HG02943 (cell line): ENCODE data around the gene ZBTB7C.

Experiments used
- ATAC-seq: cut with Tn5 transposase; IDR thresholded peaks from one replicate; pipeline ENCODE4 v1.9.1; 2021; ENCODE audit warnings: mild to moderate bottlenecking, low read depth, moderate library complexity; ENCODE audit not compliant: unreplicated experiment

Gene ZBTB7C

DNA sequence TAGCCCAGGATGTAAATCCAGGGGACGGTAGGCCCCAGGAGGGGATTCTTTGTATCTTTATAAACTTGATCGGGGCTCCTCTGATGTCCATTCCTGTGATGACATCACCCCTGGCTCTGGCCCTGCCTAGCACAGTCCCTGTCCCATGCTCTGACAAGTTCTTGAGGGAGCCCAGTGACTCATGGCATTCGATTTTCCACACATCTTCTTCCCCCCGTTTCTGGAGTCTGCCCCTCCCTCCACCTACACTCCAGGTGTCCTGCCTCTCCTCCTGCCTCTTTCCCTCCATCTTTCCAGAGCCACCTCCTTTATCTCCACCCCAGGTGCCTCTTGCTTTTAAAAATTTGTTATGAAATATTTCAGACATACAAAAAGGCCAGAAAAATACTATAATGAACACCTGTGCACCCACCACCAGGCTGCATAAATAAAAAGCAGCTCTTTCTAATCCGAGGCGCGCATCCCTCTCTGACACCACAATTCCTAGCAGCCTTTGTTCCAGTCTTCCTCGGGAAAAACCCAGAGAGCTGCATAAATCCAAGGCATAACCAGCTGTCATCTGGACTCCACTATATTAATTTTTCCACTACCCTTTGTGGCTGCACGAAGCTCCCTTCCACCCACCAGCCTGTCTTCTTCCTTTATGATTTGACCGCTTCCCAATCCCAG, 207.7 kb downstream of the ZBTB7C start:
- no peak for ATAC-seq

DNA sequence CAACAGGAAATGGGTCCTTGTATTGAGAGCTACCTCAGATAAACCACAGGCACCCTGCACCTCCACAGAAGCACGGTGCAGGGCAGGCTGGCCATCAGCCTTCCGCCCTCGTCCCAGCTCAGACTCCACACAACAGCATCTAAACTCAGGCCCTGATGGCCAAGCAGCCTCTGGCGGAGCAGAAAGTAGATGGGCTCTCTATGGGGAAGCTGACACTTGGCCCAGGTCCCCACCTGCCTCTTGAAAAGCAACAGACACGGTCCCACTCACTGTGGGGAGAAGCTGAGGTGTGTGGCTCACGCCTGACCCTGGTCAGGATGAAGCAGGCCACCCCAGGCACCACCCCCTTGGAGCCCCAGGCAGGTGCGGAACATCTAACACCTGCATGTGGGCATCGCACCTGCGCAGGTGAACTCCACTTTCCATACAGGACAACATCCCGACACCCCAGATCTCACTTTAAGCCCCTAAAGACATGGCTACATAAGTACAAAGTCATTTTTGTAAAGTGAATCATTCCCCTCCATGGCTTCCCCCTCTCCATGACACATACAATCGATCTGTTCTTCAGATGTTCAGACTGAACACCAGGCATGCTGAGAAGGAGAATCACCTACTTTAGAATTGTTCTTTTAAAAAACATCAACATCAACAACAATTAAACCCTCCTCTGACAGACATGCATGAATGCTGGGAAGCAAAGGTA, 208.4 kb downstream of the ZBTB7C start:
- ATAC-seq = no peak

- ATAC-seq = no peak
Observed at GRCh38 chr18:48199399-48199798, 209.8 kb downstream of the ZBTB7C start.

DNA sequence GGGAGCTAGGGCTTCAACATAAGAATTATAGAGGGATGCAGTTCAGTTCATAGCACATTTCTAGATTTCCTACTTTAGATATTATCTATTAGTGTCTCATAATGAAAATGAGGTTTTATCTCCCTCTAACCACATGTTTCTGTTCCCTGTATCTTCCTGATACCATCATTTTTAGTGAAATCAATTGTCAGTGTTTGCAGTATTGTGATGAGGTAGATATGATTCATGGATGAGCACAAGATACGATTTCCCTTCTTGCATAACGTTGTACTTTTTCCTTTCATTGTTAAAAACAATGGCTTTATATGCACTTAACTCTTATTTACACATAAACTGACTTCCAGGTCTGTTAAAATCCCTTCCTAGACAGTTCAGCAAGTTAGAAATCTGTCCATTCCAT, 211.4 kb downstream of the ZBTB7C start:
- no peak for ATAC-seq

GRCh38 chr18:48195787-48196186, 213.4 kb downstream of the ZBTB7C start:
- ATAC-seq = no peak

DNA sequence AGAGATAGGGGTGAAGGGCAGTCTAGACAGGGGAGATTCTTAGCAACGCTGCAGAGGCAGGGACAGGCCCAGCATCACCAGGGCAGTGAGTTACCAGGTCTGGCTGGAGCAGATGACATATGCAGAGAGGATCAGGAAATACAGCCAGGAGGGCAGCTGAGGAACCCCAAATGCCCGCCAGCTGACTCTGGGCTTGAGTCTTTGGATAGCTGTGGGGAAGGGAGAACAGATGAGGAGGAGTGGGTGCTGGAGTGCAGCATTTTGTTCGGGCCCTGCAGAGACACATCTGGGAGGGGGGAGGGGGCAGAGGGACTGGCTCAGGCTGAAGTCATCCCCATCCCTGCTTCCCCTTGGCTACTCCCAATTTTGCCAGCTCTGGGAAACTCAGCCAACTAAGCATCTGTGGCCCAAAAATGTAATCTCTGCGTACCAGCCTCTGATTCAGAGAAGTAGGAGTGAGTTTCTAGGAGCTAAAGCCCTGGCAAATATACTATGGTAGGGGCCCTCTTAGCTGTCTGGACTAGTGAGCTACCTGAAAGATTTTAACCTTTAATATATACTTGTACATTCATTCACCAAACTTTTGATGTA, 214.5 kb downstream of the ZBTB7C start:
- no peak for ATAC-seq

GRCh38 chr18:48193521-48194492, 215.4 kb downstream of the ZBTB7C start:
- no peak for ATAC-seq

- no peak for ATAC-seq
Observed at GRCh38 chr18:48192542-48192941, 216.6 kb downstream of the ZBTB7C start.

GRCh38 chr18:48191494-48191893, 217.7 kb downstream of the ZBTB7C start:
- no peak for ATAC-seq

DNA sequence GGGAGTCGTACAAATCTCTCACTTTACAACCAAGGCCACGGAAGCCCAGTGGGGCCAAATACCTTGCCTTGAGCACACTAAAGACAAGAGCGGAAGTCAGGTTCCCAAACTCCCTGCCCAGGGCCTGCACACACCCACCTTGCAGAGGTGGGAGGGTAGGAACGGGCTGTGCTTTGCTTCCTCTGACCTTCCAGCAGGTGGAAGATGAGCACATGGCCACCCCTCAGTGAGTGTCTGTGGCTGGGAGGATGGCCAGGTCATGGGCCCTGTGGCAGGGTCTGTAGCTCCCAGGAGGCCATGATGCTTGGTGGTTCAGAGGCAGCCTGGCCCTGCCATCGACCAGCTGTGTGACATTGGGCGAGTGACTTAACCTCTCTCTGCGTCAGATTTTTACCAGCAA, 218.2 kb downstream of the ZBTB7C start:
- ATAC-seq = no peak

GRCh38 chr18:48188609-48189008, 220.6 kb downstream of the ZBTB7C start:
- no peak for ATAC-seq

DNA sequence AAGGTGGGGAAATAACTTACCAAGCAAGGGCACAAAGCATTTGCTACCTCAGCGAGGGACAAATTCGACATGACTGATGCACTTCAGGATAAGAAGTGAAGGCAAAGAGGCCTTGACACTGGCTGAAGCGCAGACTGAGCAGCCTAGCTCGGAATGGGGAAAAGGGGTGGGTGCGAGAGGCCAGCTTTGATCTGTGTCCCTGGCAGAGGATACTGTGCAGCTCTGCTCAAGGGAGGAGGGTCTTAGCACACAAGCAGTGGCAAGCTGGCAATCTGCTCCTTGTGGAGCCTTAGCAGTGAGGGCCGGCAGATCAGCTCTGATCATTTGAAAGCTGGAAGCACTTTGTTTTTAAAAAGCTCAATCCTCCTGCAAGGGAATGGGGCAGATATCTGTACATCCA, 222.3 kb downstream of the ZBTB7C start:
- ATAC-seq = no peak

GRCh38 chr18:48186131-48186766, 222.9 kb downstream of the ZBTB7C start:
- no peak for ATAC-seq

- no peak for ATAC-seq
Observed at GRCh38 chr18:48184118-48184517, 225.1 kb downstream of the ZBTB7C start.

DNA sequence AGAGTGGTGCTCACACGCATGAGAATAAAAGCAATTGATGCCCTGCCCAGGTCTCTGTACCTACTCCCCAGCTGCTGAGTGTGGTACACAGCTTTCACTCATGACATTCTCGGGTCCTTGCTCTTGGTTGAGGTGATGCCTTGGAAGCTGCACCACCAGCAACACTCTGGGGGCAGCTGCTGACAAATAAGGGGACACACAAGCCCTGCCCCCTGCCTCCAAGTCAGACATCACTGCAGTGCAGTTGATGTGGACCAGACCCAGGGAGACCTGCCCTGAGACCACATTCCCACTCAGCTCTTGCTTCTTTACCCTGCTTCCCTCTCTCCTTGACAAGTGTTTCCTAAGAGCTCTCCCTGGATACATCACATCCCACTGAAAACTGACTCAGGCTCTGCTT, 225.6 kb downstream of the ZBTB7C start:
- no peak for ATAC-seq

DNA sequence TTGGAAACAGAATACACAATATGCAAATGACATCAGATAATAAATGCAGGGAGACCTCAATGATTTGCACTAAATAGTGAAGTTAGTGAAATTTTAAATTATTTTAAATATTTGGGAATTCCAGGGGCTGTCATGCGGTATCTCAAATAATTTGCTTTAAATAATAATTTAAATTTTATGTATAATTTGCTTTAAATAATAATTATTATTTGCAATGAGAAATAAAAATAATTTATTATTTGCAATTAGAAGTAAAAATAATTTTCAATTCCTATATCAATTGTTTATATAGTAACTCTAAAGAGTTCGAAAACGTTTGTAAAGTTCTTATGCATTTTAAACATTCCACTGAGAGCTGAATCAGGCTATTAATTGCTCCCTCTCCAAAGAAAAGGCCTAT, 226.4 kb downstream of the ZBTB7C start:
- ATAC-seq = no peak

DNA sequence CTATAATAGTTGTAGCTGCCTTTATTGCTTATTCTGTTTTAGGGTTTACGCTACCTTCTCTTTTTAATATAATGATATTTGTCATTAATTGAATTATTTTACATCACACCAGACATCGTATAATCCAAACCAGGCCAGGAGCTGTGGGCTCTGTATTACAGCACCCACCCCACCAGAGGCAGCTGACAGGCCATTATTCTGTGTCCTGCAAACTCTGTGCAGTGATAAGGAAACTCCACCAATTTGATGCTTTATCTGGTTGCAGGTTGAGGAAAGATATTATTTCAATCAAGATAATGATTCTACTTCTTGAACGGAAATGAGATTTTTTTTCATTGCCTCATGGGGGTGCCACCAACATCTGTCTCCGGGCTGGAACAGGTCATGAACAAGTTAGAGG, 227.3 kb downstream of the ZBTB7C start:
- no peak for ATAC-seq

- ATAC-seq = no peak
Observed at GRCh38 chr18:48181087-48181823, 227.9 kb downstream of the ZBTB7C start.

- no peak for ATAC-seq
Observed at GRCh38 chr18:48179666-48180065, 229.5 kb downstream of the ZBTB7C start.

- ATAC-seq = no peak
Observed at GRCh38 chr18:48179001-48179400, 230.2 kb downstream of the ZBTB7C start.
